ACC112 (cell line): ENCODE measurements around the gene DNASE1.

Experiments
- H2AFZ ChIP-seq: fragments of 200-600 bp; sonication (generic); one replicate; pipeline ENCODE4 v1.6.0; 2017; ENCODE audit warnings: antibody characterized with exemption, low read length; ENCODE audit not compliant: unreplicated experiment
- H3K27ac ChIP-seq: fragments of 200-600 bp; sonication (generic); 2 replicates; pipeline ENCODE4 v1.5.1; 2014; ENCODE audit warnings: low read depth, mild to moderate bottlenecking, antibody characterized with exemption, low read length, moderate library complexity
- H3K27me3 ChIP-seq: fragments of 200-600 bp; sonication (generic); 2 replicates; pipeline ENCODE4 v1.6.1; 2014; ENCODE audit warnings: mild to moderate bottlenecking, antibody characterized with exemption, low read length, moderate library complexity, mixed read lengths; ENCODE audit not compliant: insufficient read depth
- H3K36me3 ChIP-seq: fragments of 200-600 bp; sonication (generic); 2 replicates; pipeline ENCODE4 v1.6.1; 2016; ENCODE audit warnings: mild to moderate bottlenecking, antibody characterized with exemption, low read length, moderate library complexity, mixed read lengths; ENCODE audit not compliant: insufficient read depth
- H3K4me1 ChIP-seq: fragments of 200-600 bp; sonication (generic); one replicate; pipeline ENCODE4 v1.6.1; 2016; ENCODE audit warnings: low read length, mixed read lengths; ENCODE audit not compliant: insufficient read depth, unreplicated experiment, control insufficient read depth
- H3K4me3 ChIP-seq: fragments of 200-600 bp; sonication (generic); 2 replicates; pipeline ENCODE4 v1.5.1; 2014; ENCODE audit warnings: mild to moderate bottlenecking, low read depth, low read length
- H3K79me2 ChIP-seq: fragments of 200-600 bp; sonication (generic); one replicate; pipeline ENCODE4 v1.6.0; 2016; ENCODE audit warnings: low read length; ENCODE audit not compliant: control insufficient read depth, unreplicated experiment, insufficient read depth

The DNASE1 gene

DNA sequence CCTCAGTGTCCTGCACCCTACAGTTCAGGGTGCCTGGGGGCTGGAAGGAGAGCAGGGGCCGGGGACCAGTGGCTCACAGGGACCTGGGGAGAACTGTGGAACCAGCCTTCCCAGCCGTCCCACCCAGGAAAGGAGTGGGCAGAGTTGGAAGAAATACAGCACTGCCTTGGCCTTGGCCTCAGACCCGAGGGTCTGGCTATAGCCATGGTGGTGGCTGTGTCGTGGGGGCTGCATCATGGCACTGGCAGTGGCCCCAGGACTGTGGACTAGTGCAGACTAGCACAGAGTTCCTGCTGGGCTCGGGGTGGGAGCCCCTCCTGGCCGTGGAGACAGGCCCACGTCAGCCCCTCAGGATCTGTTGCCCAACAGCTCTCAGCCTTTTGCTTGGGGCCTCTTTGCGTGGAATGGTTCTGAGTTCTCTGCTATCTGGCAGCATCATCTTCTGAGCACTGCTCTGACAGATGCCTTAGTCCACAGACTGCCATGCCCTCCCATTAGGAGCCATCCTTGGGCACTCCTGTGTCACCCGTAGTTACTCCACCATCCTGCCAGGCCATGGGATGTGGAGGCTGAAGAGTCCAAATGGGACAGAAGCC is 12.6 kb upstream of the DNASE1 start:
- peaks cover 8% of the 10 kb centered on the region for H3K79me2 ChIP-seq
- no peaks in the 10 kb centered on the region for H3K27me3 ChIP-seq
- H3K27ac ChIP-seq: no peak overlapping the region
- H3K4me3 ChIP-seq: no peak overlapping the region
- no peaks in the 10 kb centered on the region for H3K36me3 ChIP-seq
- H2AFZ ChIP-seq: no peak overlapping the region
- peaks cover 3% of the 10 kb centered on the region for H3K4me1 ChIP-seq

DNA sequence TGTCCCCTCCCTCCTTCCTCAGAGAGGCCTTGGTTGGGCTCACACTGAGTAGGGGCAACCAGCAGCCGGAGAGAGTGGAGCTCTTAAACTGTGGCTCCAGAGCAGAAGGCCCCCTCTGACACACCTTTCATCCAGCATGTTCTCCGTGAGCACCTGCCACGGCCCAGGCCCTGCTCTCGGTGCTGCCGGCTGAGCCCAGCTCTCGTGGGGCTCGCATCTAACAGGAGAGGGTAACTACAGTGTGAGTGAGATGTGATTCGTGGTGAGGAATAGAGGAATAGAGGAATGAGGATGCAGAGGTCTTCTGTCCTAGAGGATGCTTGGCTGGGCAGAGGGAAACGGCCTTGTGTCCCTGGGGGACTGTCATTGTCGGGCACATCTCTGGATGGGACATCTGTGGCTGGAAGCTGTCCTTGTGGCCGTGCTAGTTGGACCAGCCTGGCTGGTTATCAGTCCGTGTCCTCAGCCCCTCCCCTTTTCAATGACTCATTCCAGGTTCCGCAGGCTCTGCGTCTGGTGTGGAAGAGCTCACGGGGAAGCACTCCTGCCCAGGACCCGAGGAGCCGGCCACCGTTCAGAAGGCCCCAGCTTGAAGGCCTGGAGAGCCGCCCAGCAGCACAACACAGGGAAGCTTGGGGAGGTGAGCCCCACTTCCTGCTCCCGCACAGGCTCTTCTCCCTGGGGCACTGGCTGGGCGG is 11.9 kb upstream of the DNASE1 start:
- H2AFZ ChIP-seq: no peak overlapping the region
- H3K4me1 ChIP-seq: no peaks in the 10 kb centered on the region
- H3K36me3 ChIP-seq: no peaks in the 10 kb centered on the region
- peaks cover 2% of the 10 kb centered on the region for H3K79me2 ChIP-seq
- H3K4me3 ChIP-seq: no peak overlapping the region
- no peak overlapping the region for H3K27ac ChIP-seq
- no peaks in the 10 kb centered on the region for H3K27me3 ChIP-seq

DNA sequence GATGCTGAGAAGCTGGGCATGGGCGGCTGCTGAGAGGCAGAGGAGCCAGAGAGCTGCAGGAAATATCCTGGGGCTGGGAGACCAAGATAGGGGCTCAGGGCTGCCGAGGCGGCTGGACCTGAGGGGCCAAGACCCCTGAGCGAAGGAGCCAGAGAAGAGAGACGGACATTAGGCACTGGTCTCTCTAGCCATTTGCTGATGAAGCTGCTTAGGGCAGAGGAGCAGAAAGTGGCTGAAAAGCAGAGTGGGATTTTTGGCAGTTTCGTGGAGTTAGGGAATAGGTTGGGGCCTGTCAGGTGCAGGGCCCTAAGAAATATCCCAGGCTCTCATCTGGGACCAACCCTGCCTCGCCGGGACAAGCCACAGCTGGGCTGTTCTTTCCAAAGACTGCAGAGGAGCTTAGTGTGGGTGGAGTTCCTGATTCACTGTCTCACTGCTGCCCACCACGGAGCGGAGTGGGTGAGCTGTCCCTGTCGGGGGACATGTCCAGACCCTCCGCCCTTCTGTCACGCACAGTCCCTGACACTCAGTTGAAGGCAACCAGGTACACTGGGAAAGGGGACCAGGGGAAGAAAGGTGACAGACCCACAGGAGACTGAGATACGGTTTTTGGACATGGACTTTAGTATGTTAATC is 11.3 kb upstream of the DNASE1 start:
- H3K27ac ChIP-seq: no peak overlapping the region
- no peaks in the 10 kb centered on the region for H3K36me3 ChIP-seq
- no peaks in the 10 kb centered on the region for H3K27me3 ChIP-seq
- H2AFZ ChIP-seq: no peak overlapping the region
- no peak overlapping the region for H3K4me3 ChIP-seq
- peaks cover 2% of the 10 kb centered on the region for H3K79me2 ChIP-seq
- no peaks in the 10 kb centered on the region for H3K4me1 ChIP-seq

DNA sequence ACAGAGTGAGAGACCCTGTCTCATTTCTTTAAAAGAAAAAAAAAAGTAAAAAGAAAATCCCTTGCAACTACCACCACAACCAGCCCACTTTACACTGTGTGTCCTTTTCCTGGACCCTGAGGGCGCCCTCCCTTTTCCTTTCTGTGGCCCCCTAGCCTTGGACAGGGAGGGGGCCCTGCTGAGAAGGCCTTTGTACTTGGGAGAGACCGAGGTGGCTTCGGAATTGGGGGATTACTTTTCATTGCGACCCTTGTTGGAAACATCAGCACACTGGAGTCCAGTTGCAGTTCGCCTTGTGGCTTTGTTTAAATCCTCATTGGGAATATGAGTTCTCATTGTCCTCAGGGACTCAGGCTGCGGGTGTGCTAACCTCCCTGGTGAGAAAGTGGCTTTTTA is 9.4 kb upstream of the DNASE1 start:
- Histone ChIP-seq H3K4me3 (no peak overlapping the region), H2AFZ (no peak overlapping the region), H3K36me3 (no peaks in the 10 kb centered on the region)

DNA sequence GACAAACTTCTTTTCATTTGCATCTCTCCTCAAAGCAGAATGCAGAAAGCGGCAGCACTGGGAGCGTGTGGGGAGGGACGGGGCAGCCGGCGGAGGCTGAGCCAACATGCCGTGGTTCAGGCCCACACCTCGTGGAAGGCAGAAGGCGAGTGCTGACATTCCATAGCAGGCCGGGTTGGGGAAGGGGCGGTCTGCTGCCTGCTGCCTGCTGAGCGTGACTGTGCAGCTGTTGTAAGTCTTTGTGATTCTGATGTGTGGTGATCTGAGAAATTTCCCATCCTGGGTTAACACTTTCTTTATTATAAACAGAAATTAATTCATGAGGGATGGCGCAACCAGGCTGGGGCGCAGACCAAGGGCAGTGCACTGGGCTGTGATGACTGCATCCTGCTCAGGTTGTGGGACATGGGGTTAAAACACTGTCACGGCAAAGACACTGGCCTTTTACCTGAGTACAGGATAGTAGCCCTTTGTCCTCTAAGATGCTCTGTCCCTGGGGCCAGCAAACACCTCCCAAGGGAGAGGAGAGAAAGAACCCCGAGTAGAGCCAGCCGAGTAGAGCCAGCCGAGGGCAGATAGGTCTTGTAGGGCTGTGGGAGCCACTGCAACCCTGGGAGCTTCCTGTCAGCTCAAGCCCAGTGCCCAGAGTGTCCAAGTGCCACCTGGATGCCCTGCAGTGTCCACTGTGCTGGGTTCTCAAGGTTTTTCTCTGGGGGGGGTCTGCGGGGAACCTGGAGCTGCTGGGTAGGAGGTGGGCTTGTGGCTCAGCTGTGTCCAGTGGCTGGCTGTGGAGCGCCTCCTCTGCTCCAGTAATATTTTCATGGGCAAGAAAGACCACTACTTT is 8.8 kb upstream of the DNASE1 start:
- H3K27me3 ChIP-seq: no peaks in the 10 kb centered on the region
- no peak overlapping the region for H2AFZ ChIP-seq
- no peaks in the 10 kb centered on the region for H3K36me3 ChIP-seq
- no peak overlapping the region for H3K27ac ChIP-seq
- H3K79me2 ChIP-seq: no peaks in the 10 kb centered on the region
- H3K4me3 ChIP-seq: no peak overlapping the region
- H3K4me1 ChIP-seq: no peaks in the 10 kb centered on the region

More for the DNA sequence above, 9.4 kb upstream of the DNASE1 start:
- Histone ChIP-seq H3K79me2 (peaks cover 2% of the 10 kb centered on the region), H3K27me3 (no peaks in the 10 kb centered on the region), H3K4me1 (no peaks in the 10 kb centered on the region), H3K27ac (no peak overlapping the region)

DNA sequence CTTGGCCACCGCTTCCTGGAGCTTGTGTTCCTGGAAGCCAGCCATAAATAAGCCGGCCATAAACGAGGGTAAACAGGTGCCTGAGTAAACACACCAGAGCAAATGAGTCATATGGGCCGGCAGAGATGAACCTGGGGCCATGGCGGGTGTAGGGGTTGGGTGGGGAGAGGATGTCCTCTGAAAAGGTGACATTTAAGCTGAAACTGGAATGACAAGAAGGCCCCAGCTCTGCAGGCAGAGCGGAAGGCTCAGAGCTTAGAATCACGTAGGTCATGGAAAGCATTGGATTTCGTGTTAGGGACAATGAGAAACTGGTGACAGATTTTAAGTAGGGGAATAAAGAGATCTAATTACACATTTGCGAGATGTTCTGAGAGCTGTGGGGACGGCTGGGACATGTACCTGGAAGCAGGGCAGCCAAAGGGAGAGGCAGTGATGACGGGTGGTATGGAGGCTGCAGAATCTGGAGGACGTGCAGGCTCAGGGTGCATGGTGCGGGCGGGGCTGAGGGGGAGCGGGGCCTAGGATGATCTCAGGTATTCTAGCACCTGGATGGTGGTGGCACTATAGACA is 8.1 kb upstream of the DNASE1 start:
- no peak overlapping the region for H3K27ac ChIP-seq
- no peaks in the 10 kb centered on the region for H3K27me3 ChIP-seq
- no peak overlapping the region for H2AFZ ChIP-seq
- H3K36me3 ChIP-seq: no peaks in the 10 kb centered on the region
- H3K4me3 ChIP-seq: no peak overlapping the region
- no peaks in the 10 kb centered on the region for H3K4me1 ChIP-seq
- no peaks in the 10 kb centered on the region for H3K79me2 ChIP-seq

DNA sequence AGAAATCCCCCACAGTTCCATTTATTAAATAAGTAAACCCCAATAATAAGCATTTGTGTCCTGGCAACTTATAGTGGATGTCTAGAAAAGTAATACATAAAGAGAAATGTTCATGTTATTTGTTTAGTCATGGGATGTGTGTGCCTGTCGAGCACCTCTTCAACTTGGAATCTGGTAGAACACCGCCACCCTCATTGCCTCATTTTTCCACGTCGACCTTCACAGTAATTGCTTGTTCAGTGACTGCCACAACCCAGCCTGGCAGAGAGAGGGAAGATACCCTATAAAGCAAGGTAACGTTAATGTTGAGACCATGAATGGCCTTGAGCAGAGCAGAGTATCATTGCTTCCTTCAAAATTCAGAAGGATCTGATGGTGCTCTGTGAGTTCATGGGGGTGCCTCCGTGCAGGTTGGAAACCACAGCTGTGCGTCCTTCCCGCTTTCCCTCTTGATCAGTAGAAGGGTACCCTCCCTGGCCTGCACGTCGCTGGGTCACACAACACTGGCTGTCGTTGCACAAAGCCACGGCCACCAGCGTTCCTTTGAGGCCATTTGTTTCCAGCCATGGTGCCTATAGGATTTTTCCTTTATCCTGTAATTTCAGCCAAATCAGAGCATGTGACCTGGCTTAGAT is 3.7 kb upstream of the DNASE1 start:
- Histone ChIP-seq H3K27ac (no peak overlapping the region), H3K79me2 (no peaks in the 10 kb centered on the region), H2AFZ (no peak overlapping the region), H3K4me1 (no peaks in the 10 kb centered on the region), H3K4me3 (no peak overlapping the region), H3K27me3 (no peaks in the 10 kb centered on the region), H3K36me3 (no peaks in the 10 kb centered on the region)

DNA sequence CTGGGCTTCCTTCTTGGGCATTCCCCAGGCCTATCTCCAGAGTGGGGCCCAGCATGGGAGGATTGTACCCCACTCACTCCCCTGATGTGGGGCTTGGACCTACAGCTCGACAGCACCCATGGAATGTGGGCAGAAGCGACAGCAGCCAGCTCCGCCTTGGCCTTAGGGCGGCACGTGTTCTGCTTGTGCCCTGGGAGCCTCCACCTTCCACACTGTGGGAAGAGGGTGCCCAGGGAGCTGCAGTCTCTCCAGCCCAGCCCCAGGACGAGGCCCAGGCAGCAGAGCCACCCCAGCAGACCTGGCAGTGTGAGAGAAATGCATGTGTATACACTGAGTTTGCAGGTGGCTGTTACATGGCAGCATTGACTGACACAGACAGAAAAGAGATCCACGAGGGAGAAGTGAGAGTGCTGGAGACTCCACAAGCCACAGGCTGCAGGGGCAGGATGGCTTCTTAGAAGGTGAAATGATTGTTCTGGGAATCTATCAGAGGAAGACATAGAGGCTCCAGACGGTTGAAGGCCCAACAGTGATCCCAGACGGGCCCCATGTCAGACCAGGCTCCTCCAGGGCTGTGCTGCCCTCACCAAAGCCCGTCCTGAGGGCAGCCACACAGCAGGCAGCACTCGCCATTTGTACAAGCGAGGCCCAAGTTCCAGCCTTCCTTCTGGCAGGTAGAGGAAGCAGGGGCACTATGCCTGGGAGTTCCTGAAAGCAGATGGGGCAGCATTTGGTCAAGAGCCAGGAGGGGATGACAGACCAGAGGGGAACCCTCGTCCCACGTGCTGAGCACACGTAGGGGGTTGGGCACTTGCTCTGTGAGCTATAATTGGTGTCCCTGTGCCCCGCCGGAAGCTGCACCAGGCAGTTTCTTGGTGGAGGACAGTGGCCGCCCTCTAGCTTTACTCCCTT is 2.8 kb upstream of the DNASE1 start:
- Histone ChIP-seq H3K4me1 (no peaks in the 10 kb centered on the region), H3K79me2 (no peaks in the 10 kb centered on the region), H3K4me3 (no peak overlapping the region), H2AFZ (no peak overlapping the region), H3K27ac (no peak overlapping the region), H3K36me3 (no peaks in the 10 kb centered on the region), H3K27me3 (no peaks in the 10 kb centered on the region)

DNA sequence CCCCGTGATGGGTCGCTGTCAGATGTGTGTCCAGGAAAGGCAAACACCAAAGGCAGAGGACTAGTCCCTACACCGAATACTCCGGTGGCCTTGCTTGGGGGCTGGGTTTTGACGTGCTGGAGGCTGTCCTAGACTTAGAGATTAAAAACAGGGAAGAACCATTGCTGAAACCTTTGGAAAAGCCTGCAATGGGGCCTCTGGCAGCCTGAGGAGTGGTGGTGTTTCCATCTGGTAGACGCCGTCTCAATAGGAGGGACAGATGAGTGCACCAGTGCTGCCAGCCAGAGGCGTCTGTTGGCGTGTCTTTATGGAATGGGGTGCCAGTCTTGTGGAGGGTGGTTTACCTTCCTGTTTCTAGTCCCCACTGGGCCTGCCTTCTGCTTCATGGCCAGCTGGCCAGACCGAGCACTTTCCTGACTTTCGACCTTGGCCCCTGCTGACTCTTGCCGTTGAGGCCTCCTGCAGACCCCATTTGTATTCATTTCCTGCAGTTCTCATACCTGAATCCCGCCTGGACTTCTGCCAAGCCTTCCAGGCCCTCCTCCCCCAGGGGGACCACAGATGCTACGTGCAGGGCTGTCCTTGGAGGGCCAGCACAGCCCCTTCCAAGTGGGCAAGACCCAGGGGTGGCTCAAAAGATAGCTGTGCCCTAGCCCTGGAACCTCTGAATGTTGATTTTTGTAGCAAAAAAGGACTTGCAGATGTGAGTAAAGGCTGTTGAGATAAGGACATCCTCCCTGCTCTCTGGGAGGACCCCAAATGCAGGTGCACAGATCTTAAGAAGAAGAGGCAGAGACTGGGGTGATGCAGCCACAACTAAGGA is 1.9 kb upstream of the DNASE1 start:
- H3K79me2 ChIP-seq: no peaks in the 10 kb centered on the region
- no peaks in the 10 kb centered on the region for H3K27me3 ChIP-seq
- no peaks in the 10 kb centered on the region for H3K4me1 ChIP-seq
- peaks cover 4% of the 10 kb centered on the region; the same call in 1 of the 2 replicates for H3K36me3 ChIP-seq
- H2AFZ ChIP-seq: no peak overlapping the region
- H3K4me3 ChIP-seq: no peak overlapping the region
- no peak overlapping the region for H3K27ac ChIP-seq
